ENCODE measurements around the gene OGA. TPM values are rescaled to one million over a fixed set of nuclear protein-coding genes. Genes with fewer than 3 reads are reported as not detected.

Gene OGA
- total RNA-seq, 1 donor from 2014 or later, result 119 TPM

- no peak overlapping the region for H3K27ac ChIP-seq (ENCODE audit: low read depth, low read length)
- no peak for FAIRE-seq
- no peaks in the 10 kb centered on the region for H3K36me3 ChIP-seq (ENCODE audit: insufficient read depth, low read length)
- no peak overlapping the region for H2AFZ ChIP-seq (ENCODE audit: low read depth, low read length)
- H3K27ac Mint-ChIP-seq (ENCODE audit: unreplicated experiment), result no peak overlapping the region
- H4K20me1 ChIP-seq (ENCODE audit: insufficient read depth, low read length), result no peaks in the 10 kb centered on the region
- H3K9ac ChIP-seq (ENCODE audit: low read length), result no peak overlapping the region
- no peaks in the 10 kb centered on the region for H3K79me2 ChIP-seq (ENCODE audit: insufficient read depth, low read length)
- no peak overlapping the region for H3K4me3 ChIP-seq (ENCODE audit: insufficient read depth, low read depth, low read length)
- no peaks in the 10 kb centered on the region for H3K4me1 ChIP-seq (ENCODE audit: insufficient read depth, low read length)
- H3K9me3 ChIP-seq (ENCODE audit: insufficient read depth, low read depth, low read length), result no peaks in the 10 kb centered on the region
- peaks cover 6% of the 10 kb centered on the region for H3K36me3 Mint-ChIP-seq (ENCODE audit: low read depth, unreplicated experiment)
- H3K27me3 ChIP-seq (ENCODE audit: insufficient read depth, low read length), result peaks cover 24% of the 10 kb centered on the region
- H3K4me3 Mint-ChIP-seq (ENCODE audit: unreplicated experiment), result no peak overlapping the region
- DNase-seq (ENCODE audit: low read depth), result no peak
- TF ChIP-seq EZH2 (IDR thresholded peaks at IDR 0.05; ENCODE audit: insufficient read depth, low read length), result no peak
- TF ChIP-seq, protein P1, sequence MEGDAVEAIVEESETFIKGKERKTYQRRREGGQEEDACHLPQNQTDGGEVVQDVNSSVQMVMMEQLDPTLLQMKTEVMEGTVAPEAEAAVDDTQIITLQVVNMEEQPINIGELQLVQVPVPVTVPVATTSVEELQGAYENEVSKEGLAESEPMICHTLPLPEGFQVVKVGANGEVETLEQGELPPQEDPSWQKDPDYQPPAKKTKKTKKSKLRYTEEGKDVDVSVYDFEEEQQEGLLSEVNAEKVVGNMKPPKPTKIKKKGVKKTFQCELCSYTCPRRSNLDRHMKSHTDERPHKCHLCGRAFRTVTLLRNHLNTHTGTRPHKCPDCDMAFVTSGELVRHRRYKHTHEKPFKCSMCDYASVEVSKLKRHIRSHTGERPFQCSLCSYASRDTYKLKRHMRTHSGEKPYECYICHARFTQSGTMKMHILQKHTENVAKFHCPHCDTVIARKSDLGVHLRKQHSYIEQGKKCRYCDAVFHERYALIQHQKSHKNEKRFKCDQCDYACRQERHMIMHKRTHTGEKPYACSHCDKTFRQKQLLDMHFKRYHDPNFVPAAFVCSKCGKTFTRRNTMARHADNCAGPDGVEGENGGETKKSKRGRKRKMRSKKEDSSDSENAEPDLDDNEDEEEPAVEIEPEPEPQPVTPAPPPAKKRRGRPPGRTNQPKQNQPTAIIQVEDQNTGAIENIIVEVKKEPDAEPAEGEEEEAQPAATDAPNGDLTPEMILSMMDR (IDR thresholded peaks at IDR 0.05; ENCODE audit: insufficient read depth, low read depth, low read length), result no peak
- H3K4me2 ChIP-seq (ENCODE audit: low read length), result no peak overlapping the region
- H3K9me3 Mint-ChIP-seq (ENCODE audit: unreplicated experiment), result no peaks in the 10 kb centered on the region
- H3K4me1 Mint-ChIP-seq (ENCODE audit: low read depth, unreplicated experiment), result no peaks in the 10 kb centered on the region
- H3K27me3 Mint-ChIP-seq (ENCODE audit: low read depth, unreplicated experiment), result peaks cover 67% of the 10 kb centered on the region
Observed at GRCh38 chr10:101760510-101760909, 57.7 kb downstream of the OGA start.

GRCh38 chr10:101759309-101760247, 58.7 kb downstream of the OGA start:
- Mint-ChIP-seq H3K9me3 (ENCODE audit: unreplicated experiment) (no peaks in the 10 kb centered on the region), H3K27ac (ENCODE audit: unreplicated experiment) (no peak overlapping the region), H3K4me3 (ENCODE audit: unreplicated experiment) (no peak overlapping the region), H3K36me3 (ENCODE audit: low read depth, unreplicated experiment) (peaks cover 6% of the 10 kb centered on the region), H3K4me1 (ENCODE audit: low read depth, unreplicated experiment) (no peaks in the 10 kb centered on the region), H3K27me3 (ENCODE audit: low read depth, unreplicated experiment) (peaks cover 63% of the 10 kb centered on the region)
- Histone ChIP-seq H3K9me3 (ENCODE audit: insufficient read depth, low read depth, low read length) (no peaks in the 10 kb centered on the region), H3K36me3 (ENCODE audit: insufficient read depth, low read length) (no peaks in the 10 kb centered on the region), H3K27ac (ENCODE audit: low read depth, low read length) (no peak overlapping the region), H3K4me3 (ENCODE audit: insufficient read depth, low read depth, low read length) (no peak overlapping the region), H3K27me3 (ENCODE audit: insufficient read depth, low read length) (peaks cover 22% of the 10 kb centered on the region), H3K4me1 (ENCODE audit: insufficient read depth, low read length) (no peaks in the 10 kb centered on the region), H3K79me2 (ENCODE audit: insufficient read depth, low read length) (no peaks in the 10 kb centered on the region), H3K9ac (ENCODE audit: low read length) (no peak overlapping the region), H3K4me2 (ENCODE audit: low read length) (no peak overlapping the region), H2AFZ (ENCODE audit: low read depth, low read length) (no peak overlapping the region), H4K20me1 (ENCODE audit: insufficient read depth, low read length) (no peaks in the 10 kb centered on the region)
- DNase-seq (ENCODE audit: low read depth), result no peak
- FAIRE-seq, result no peak
- TF ChIP-seq EZH2 (IDR thresholded peaks at IDR 0.05; ENCODE audit: insufficient read depth, low read length), result no peak
- TF ChIP-seq, protein P1 (IDR thresholded peaks at IDR 0.05; ENCODE audit: insufficient read depth, low read depth, low read length), result no peak

DNA sequence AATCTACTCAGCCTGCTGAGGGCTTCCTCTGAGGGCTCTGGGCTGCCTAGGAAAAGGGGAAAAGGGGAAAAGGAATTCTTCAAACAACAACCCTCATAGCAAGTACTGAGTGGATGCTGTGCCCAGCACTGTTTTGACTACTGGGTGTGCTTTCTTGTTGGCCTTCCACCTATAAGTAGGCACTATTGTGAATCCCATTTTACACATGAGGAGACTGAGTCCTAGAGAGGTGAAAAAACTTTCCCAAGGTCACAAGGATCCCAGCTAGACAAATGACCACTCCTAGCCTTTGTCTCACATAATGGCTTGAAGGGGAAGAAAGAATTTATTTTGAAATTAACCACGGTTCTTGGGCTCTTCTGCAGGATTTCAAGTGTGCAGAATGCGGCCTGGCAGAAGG, 59.4 kb downstream of the OGA start:
- Histone ChIP-seq H3K4me3 (ENCODE audit: insufficient read depth, low read depth, low read length) (no peak overlapping the region), H3K9ac (ENCODE audit: low read length) (no peak overlapping the region), H2AFZ (ENCODE audit: low read depth, low read length) (no peak overlapping the region), H4K20me1 (ENCODE audit: insufficient read depth, low read length) (no peaks in the 10 kb centered on the region), H3K27me3 (ENCODE audit: insufficient read depth, low read length) (peaks cover 23% of the 10 kb centered on the region), H3K9me3 (ENCODE audit: insufficient read depth, low read depth, low read length) (no peaks in the 10 kb centered on the region), H3K79me2 (ENCODE audit: insufficient read depth, low read length) (no peaks in the 10 kb centered on the region), H3K4me2 (ENCODE audit: low read length) (no peak overlapping the region), H3K36me3 (ENCODE audit: insufficient read depth, low read length) (no peaks in the 10 kb centered on the region), H3K27ac (ENCODE audit: low read depth, low read length) (no peak overlapping the region), H3K4me1 (ENCODE audit: insufficient read depth, low read length) (no peaks in the 10 kb centered on the region)
- Mint-ChIP-seq H3K36me3 (ENCODE audit: low read depth, unreplicated experiment) (peaks cover 6% of the 10 kb centered on the region), H3K4me3 (ENCODE audit: unreplicated experiment) (no peak overlapping the region), H3K9me3 (ENCODE audit: unreplicated experiment) (no peaks in the 10 kb centered on the region), H3K4me1 (ENCODE audit: low read depth, unreplicated experiment) (no peaks in the 10 kb centered on the region), H3K27me3 (ENCODE audit: low read depth, unreplicated experiment) (peaks cover 61% of the 10 kb centered on the region), H3K27ac (ENCODE audit: unreplicated experiment) (no peak overlapping the region)
- FAIRE-seq (no peak), DNase-seq (ENCODE audit: low read depth) (no peak)
- TF ChIP-seq, protein P1 (IDR thresholded peaks at IDR 0.05; ENCODE audit: insufficient read depth, low read depth, low read length), result no peak
- no peak for TF ChIP-seq EZH2 (IDR thresholded peaks at IDR 0.05; ENCODE audit: insufficient read depth, low read length)
